ENCODE results near the gene PBLD. TPM values are rescaled to one million over a fixed set of nuclear protein-coding genes. Genes with fewer than 3 reads are reported as not detected.

Gene PBLD
- total RNA-seq, 4 donors from 2014 or later, result 1.9 to 4.8 (median 3.0) TPM

DNA sequence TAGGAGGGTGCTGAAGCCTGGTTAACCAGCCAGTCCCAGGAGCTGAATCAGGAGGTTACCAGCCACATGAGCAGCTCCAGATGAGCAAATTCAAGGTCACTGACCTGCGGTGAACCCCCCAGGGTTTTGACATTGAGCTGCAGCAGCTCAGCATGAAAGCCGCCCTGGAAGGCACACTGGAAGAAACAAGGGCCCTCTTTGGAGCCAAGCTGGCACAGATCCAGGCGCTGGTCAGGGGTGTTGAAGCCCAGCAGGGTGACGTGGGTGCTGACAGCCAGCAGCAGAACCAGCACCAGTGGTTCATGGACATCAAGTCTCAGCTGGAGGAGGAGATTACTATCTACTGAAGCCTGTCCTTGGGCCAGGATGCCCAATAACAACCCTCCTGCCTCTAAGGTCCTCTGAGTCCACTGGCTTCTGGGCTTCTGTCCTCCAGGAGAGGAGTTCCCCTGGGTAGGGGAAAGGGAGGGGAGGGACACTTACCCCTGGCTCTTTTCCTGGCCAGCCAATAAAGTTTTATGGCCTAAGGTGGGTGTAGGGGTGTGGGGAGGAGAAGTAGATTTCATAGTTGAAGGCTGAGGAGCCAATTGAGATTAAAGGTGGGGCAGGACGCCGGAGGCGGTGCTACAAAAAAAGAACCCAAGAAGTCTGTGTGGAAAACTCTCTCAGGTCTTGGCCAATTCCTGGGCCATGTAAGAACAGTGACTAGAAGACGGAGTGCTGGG, 71.4 kb downstream of the PBLD start:
- in situ Hi-C loops (cut with MboI; ENCODE audit: low sequenced_read_pairs in 4 of 4) (no loop called here), intact Hi-C loops (cut with DNase I; ENCODE audit: low total_unique reads) (no loop called here)
- Histone ChIP-seq H3K27me3 (no peaks in the 10 kb centered on the region), H3K4me3 (no peak overlapping the region), H3K27ac (no peak overlapping the region), H3K9me3 (no peaks in the 10 kb centered on the region), H3K4me1 (no peaks in the 10 kb centered on the region), H3K36me3 (no peaks in the 10 kb centered on the region)
- DNase-seq, result no peak
- no peak for ATAC-seq
- TF ChIP-seq POLR2A (IDR thresholded peaks at IDR 0.05), result no peak
- TF ChIP-seq, protein P1, sequence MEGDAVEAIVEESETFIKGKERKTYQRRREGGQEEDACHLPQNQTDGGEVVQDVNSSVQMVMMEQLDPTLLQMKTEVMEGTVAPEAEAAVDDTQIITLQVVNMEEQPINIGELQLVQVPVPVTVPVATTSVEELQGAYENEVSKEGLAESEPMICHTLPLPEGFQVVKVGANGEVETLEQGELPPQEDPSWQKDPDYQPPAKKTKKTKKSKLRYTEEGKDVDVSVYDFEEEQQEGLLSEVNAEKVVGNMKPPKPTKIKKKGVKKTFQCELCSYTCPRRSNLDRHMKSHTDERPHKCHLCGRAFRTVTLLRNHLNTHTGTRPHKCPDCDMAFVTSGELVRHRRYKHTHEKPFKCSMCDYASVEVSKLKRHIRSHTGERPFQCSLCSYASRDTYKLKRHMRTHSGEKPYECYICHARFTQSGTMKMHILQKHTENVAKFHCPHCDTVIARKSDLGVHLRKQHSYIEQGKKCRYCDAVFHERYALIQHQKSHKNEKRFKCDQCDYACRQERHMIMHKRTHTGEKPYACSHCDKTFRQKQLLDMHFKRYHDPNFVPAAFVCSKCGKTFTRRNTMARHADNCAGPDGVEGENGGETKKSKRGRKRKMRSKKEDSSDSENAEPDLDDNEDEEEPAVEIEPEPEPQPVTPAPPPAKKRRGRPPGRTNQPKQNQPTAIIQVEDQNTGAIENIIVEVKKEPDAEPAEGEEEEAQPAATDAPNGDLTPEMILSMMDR (IDR thresholded peaks at IDR 0.05 in 4 of 5, conservative IDR thresholded peaks at IDR 0.05 in 1 of 5), result no peak

DNA sequence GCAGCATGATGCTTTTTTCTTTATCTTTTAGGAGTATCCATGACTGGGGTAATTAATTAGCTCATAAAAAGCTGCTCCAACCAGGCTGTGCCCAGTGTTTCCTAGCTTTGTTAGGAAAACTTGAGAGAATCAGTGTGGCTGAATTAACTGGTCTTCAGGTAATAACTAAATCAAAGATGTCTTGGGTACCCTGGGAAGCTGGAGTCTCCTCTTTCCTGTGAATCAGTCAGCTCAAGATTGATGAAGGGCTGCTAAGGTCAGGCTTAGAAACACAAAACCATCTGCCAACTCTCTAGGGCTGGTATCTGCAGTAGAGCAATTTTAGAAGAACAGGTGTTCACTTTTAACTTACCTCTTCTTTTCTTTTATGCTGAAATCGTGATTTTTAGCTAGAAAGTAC, 79.4 kb downstream of the PBLD start:
- Histone ChIP-seq H3K4me1 (peaks cover 6 to 15% of the 10 kb centered on the region in 2 donors), H3K27me3 (no peaks in the 10 kb centered on the region), H3K36me3 (no peaks in the 10 kb centered on the region), H3K4me3 (no peak overlapping the region), H3K9me3 (no peaks in the 10 kb centered on the region), H3K27ac (no peak overlapping the region)
- TF ChIP-seq, protein P1 (IDR thresholded peaks at IDR 0.05 in 4 of 5, conservative IDR thresholded peaks at IDR 0.05 in 1 of 5), result no peak
- no peak for TF ChIP-seq POLR2A (IDR thresholded peaks at IDR 0.05)
- DNase-seq (no peak), ATAC-seq (no peak)
- in situ Hi-C loops (cut with MboI; ENCODE audit: low sequenced_read_pairs in 4 of 4) (no loop called here), intact Hi-C loops (cut with DNase I; ENCODE audit: low total_unique reads) (no loop called here)

DNA sequence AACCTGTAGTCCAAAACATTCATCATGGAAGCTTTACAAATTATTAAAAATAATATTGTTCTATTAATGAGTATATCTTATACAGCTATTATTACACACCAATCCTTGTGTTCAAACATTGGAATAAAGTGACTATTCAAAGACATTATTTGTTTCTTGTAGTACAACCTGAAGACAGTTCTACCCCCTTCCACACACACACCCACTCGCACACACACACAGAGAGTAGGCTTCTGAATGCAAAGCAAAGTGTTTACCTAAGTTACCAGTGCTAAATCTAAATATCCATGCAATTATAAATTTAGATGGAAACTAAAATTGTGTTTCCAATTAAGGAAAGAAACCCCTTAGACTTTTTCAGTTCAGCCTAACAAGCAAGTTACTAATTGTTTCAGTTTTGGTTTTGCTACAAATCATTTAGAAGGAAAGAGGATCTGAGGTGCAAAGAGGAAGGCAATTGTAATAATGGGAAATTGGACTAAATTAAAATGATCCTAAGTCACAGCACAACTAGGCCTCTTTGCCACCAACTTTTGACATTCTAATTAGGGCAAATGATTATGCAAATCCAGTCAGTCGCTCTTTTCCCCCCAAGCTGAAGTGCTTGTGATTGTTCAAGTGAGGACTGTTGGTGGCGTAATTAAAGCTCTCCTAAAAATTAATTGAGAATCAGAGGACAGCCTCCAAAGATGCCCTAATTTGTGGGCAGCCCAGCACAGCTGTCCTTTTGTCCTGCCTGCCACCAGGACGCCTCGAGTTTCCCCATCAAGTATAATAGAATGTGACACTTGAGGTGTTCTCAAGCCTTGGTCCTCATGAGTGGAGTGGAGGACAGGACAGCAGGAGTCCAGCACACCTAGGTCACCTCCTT, 80.9 kb downstream of the PBLD start:
- TF ChIP-seq, protein P1 (IDR thresholded peaks at IDR 0.05 in 4 of 5, conservative IDR thresholded peaks at IDR 0.05 in 1 of 5), result no peak
- no peak for TF ChIP-seq POLR2A (IDR thresholded peaks at IDR 0.05)
- no peak for ATAC-seq

DNA sequence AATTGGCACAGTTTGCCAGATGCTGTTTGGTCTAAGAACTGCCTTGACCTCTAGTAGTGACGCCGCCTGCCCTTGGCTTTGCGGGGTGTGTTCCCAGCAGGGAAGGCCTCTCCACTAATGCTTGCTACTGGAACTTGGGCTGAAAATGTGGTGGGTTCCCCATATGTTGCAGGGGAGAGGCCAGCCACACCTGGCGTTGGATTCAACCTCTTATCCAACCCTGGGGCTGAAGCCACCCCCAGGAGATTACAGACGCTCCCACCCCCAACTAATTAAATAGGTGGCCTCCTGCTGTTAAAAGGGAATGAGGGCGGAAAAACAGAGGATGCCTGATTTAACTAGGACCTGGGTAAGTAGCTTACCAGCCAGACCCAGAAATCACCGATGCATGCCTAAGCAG, 81.6 kb downstream of the PBLD start:
- no peak for DNase-seq
- peaks cover 6 to 15% of the 10 kb centered on the region in 2 donors for H3K4me1 ChIP-seq
- no peak for ATAC-seq
- in situ Hi-C loops (cut with MboI; ENCODE audit: low sequenced_read_pairs in 4 of 4), result no loop called here
- no peak overlapping the region for H3K4me3 ChIP-seq
- intact Hi-C loops (cut with DNase I; ENCODE audit: low total_unique reads), result no loop called here
- TF ChIP-seq, protein P1 (IDR thresholded peaks at IDR 0.05 in 4 of 5, conservative IDR thresholded peaks at IDR 0.05 in 1 of 5), result no peak
- no peak for TF ChIP-seq POLR2A (IDR thresholded peaks at IDR 0.05)
- no peaks in the 10 kb centered on the region for H3K36me3 ChIP-seq
- H3K9me3 ChIP-seq, result no peaks in the 10 kb centered on the region
- no peak overlapping the region for H3K27ac ChIP-seq
- no peaks in the 10 kb centered on the region for H3K27me3 ChIP-seq

More for the DNA sequence above, 80.9 kb downstream of the PBLD start:
- in situ Hi-C loops (cut with MboI; ENCODE audit: low sequenced_read_pairs in 4 of 4) (no loop called here), intact Hi-C loops (cut with DNase I; ENCODE audit: low total_unique reads) (no loop called here)
- Histone ChIP-seq H3K4me3 (no peak overlapping the region), H3K4me1 (peaks cover 6 to 15% of the 10 kb centered on the region in 2 donors), H3K36me3 (no peaks in the 10 kb centered on the region), H3K9me3 (no peaks in the 10 kb centered on the region), H3K27ac (no peak overlapping the region), H3K27me3 (no peaks in the 10 kb centered on the region)
- DNase-seq, result no peak

Measured in gastrocnemius medialis (tissue), 4 donors.